HG03097 (cell line): ENCODE data around the gene SLC22A4.

ENCODE experiments used
- ATAC-seq: cut with Tn5 transposase; IDR thresholded peaks from one replicate; pipeline ENCODE4 v1.9.1; 2021; ENCODE audit not compliant: unreplicated experiment, low FRiP score

Gene SLC22A4

GRCh38 chr5:132297211-132297940 is 3.2 kb downstream of the SLC22A4 start:
- ATAC-seq: no peak

- no peak for ATAC-seq
These were observed 4.4 kb downstream of the SLC22A4 start for GRCh38 chr5:132298298-132299212.

GRCh38 chr5:132299917-132300316 is 5.7 kb downstream of the SLC22A4 start:
- no peak for ATAC-seq

- no peak for ATAC-seq
These were observed 6.6 kb downstream of the SLC22A4 start for GRCh38 chr5:132300577-132301343.

GRCh38 chr5:132301344-132302271 is 7.4 kb downstream of the SLC22A4 start:
- ATAC-seq: no peak

- ATAC-seq: no peak
These were observed 8.2 kb downstream of the SLC22A4 start for GRCh38 chr5:132302413-132302812.

- ATAC-seq: no peak
These were observed 9.4 kb downstream of the SLC22A4 start for GRCh38 chr5:132303589-132303988.

- no peak for ATAC-seq
These were observed 11.2 kb downstream of the SLC22A4 start for GRCh38 chr5:132305420-132305819.

GRCh38 chr5:132308701-132309100 is 14.5 kb downstream of the SLC22A4 start:
- no peak for ATAC-seq

GRCh38 chr5:132309679-132310078 is 15.5 kb downstream of the SLC22A4 start:
- no peak for ATAC-seq

GRCh38 chr5:132310141-132310834 is 16.1 kb downstream of the SLC22A4 start:
- no peak for ATAC-seq

GRCh38 chr5:132313366-132313765 is 19.2 kb downstream of the SLC22A4 start:
- ATAC-seq: no peak

GRCh38 chr5:132313961-132314432 is 19.8 kb downstream of the SLC22A4 start:
- ATAC-seq: no peak

GRCh38 chr5:132315529-132316067 is 21.4 kb downstream of the SLC22A4 start:
- no peak for ATAC-seq

- no peak for ATAC-seq
These were observed 25.8 kb downstream of the SLC22A4 start for GRCh38 chr5:132319975-132320374.

GRCh38 chr5:132321109-132321721 is 27.0 kb downstream of the SLC22A4 start:
- no peak for ATAC-seq

GRCh38 chr5:132322266-132322665 is 28.1 kb downstream of the SLC22A4 start:
- ATAC-seq: no peak

- ATAC-seq: no peak
These were observed 29.0 kb downstream of the SLC22A4 start for GRCh38 chr5:132323202-132323601.
